HG03521 (cell line): ENCODE data around the gene IRGC.

Source experiments
- ATAC-seq: cut with Tn5 transposase; IDR thresholded peaks from one replicate; pipeline ENCODE4 v1.9.1; 2021; ENCODE audit warnings: mild to moderate bottlenecking, moderate library complexity; ENCODE audit not compliant: unreplicated experiment

IRGC gene

DNA sequence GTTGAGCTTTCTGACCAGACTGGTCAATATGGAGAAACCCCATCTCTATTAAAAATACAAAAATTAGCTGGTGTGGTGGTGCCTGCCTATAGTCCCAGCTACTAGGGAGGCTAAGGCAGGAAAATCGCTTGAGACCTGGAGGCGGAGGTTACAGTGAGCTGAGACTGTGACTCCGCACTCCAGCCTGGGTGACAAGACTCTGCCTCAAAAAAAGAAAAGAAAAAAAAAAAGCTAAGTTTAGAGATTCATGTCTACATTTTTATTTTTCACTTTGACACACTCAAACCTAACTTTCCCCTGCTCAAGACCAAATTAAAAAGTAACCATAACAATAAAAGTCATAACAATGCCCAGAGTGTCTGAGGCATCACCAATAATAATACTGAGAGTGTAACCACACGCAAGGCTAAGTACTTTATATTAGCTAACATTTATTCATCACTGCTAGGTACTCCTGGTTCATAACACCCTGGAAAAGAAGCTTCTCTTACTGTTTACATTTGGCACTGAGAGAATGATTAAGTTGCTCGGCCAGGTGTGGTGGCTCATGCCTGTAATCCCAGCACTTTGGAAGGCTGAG lies 5.7 kb downstream of the IRGC start:
- ATAC-seq: no peak

DNA sequence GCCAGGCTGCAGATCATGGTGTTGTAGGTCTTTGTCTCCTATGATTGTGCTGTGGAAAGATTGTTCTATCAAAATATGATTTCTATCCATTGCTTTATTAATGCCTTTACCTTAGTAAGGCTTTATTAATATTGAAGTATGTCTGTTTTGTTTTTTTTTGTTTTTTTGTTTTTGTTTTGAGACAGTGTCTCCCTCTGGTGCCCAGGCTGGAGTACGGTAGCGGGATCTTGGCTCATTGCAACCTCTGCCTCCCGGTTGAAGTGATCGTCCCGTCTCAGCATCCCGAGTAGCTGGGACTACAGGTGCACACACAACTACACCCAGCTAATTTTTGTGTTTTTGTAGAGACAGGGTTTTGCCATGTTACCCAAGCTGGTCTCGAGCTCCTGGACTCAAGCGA lies 7.7 kb downstream of the IRGC start:
- ATAC-seq: no peak

DNA sequence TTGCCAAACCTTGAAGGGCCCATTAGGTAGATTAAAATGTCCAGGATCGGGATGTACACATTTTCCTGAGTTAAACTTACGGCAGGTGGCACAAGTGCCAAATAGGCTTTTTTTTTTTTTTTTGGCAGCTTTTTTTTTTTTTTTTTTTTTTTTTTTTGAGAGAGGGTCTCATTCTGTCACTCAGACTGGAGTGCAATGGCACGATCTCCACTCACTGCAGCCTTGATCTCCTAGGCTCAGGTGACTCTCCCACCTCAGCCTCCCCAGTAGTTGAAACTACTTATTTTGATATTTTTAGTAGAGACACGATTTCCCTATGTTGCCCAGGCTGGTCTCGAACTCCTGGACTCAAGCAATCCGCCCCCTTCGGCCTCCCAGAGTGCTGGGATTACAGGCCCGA lies 9.0 kb downstream of the IRGC start:
- no peak for ATAC-seq

DNA sequence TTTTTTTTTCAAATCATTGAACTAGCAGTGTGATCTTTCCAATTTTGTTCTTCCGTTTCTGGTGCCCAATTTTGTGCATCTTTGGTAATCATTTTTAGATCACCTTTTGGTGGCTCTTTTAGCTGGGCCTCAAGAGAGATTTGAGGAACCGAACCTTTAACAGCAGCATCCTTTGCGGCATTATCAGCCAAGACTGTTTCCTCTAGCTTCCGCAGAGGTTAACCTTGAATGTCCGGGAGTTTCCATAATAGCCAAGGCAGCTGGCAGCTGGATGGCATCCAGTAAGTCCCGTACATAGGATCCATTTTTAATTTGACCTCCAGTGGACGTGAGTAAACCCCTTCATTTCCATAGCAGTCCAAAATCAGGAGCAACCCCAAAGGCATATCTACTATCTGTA lies 9.6 kb downstream of the IRGC start:
- ATAC-seq: no peak

DNA sequence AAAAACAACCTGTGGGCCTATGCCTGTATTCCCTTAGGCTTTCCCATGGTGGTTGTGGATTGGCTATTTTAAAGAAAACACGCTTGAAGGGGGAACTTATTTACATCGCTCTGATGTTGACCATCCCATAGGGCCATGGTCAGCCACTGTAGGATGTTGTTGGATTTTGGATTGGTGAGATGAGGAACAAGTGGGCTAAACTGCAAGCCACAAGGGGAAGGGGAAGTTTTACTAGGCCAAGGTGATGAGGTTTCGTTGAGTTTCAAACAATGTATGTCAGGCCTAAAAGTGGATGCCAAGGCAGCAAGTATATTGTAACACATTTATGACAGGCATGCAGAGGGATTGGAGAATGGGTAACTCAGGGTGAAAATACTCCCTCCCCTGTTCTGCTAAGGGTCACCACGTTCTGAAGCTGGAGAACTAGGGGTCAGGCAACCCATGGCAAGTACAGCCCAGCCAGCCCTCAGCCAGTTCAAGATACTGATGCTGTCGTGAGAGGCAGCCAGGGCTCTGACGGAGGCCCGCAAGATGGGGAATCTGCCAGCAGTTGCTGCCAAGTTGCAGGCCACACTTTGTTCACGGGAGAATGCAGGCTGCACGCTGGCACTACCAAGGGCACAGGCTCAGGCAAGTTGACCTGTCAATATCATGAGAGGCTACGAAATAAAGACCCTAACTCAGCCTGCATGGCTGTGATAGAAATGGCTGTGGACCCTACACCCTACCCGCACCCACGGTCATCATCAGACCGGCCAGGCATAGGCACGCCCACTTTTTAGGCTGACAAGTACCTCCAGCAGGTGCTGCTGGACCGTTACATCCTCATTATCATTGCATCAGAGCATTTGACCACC lies 11.1 kb downstream of the IRGC start:
- no peak for ATAC-seq

DNA sequence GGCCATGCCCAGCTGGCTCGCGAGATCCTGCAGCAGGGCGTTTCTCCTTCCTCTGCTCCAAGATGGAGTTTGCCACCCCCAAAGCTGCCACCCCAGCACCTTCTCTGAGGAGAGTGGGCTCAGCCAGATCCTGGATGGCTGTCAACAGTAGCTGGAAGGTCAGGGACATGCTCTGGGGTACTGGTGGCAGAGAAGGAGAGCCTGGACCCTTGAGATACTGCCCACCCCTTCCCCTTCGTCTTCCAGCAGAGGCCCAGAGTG lies 11.6 kb downstream of the IRGC start:
- ATAC-seq: no peak

DNA sequence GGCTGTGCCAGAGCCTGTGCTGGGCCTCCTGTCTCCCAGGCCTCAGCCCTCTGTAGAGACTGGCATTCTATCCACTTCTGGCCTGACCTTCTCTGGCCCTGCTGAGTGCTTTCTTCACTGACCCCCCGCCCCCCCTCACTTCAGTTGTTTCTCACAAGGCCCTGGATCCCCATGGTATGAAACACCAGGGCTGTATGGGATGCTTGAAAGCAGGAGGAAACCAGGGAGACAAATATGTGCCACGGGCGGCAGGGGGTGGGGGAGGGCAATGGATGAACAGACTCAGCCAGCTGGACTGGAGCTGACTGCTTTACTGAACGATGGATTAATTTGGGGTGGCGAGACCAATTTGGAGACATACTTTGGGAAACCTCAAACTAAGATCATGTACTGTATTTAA lies 14.0 kb downstream of the IRGC start:
- no peak for ATAC-seq

DNA sequence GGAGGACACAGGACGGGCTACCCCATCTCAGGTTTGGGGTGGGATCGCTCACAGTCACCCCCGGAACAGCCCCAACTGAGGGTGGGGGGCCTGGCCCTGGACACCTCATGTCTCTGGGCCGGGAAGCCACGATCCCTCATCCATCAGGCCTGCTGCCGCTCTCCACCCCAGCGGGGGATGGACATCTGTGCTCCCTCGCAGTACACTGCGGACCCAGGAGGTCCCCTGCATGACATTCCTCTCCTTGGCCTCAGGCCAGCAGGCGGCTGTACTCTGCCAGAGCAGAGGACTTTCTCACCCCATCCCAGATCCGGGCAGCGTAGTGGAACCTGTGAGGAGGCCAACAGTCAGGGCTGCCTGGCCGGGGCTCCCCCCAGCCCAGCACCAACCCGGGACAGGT lies 15.5 kb downstream of the IRGC start:
- no peak for ATAC-seq

DNA sequence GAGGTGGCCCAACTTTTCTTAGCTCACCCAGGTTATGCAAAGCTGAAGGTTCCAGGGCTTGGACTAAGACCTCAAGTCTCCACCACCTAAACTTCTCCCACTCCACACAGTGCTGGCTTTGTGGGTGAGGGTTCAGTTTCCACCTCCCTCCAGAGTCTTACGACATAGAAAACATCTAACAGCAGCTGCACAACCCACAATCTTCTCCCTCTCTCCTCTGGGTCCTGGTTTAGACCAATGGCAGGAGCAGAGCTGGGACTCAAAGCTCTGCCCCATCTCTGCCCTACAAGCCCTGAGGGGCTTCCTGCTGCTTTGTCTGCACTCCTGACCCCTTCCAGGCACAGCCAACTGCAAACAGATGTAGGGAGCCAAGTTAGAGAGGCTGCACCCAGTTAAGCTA lies 16.0 kb downstream of the IRGC start:
- ATAC-seq: no peak

DNA sequence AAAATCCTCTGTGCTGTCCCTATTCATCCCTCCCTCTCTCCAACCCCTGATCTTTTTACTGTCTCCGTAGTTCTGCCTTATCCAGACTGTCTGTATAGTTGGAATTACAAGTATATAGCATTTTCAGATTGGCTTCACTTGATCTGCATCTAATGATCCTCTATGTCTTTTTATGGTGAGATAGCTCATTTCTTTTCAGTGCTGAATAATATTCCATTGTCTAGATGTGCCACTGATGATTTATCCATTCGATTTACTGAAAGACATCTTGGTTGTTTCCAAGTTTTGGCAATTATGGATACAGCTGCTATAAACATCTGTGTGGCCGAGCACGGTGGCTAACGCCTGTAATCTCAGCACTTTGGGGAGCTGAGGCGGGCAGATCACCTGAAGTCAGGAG lies 19.1 kb downstream of the IRGC start:
- ATAC-seq: no peak

DNA sequence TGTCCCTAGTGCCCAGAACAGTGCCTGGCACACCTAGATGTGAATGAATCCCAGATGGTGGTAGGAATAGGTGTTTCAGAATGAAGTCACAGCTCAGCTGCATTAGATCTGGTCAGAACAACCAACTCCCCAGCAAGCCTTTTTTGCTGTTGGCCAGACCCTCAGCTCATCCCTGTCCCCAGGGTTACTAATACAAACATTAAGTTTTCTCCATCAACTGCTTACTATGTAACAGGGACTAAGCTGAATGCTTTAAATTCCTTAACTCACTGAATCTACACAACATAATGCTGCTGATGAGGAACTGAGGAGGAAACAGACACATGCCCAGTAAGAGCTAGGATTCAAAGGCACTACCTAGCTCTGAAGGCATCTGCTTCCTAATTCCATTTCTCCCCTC lies 20.1 kb downstream of the IRGC start:
- no peak for ATAC-seq

DNA sequence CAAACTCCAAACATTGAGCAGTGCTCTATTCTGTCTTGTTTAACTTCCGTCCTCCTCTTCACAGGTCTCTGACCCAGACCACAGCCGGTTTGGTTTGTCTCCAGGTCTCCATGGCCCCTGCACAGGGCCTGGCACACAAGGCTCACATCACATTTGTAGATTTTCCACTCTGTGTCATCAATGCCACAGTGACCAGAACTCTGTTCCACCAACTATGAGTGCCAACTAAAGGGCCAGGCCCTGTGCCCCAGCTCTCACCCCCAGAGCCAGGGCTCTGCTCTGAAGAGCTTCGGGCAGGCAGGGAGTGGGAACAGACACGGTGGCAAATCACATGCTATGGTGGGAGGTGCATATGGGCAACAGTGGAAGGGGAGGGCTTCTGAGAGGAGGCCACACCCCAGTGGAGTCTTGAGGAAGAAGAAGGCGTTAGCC lies 22.9 kb downstream of the IRGC start:
- ATAC-seq: no peak

DNA sequence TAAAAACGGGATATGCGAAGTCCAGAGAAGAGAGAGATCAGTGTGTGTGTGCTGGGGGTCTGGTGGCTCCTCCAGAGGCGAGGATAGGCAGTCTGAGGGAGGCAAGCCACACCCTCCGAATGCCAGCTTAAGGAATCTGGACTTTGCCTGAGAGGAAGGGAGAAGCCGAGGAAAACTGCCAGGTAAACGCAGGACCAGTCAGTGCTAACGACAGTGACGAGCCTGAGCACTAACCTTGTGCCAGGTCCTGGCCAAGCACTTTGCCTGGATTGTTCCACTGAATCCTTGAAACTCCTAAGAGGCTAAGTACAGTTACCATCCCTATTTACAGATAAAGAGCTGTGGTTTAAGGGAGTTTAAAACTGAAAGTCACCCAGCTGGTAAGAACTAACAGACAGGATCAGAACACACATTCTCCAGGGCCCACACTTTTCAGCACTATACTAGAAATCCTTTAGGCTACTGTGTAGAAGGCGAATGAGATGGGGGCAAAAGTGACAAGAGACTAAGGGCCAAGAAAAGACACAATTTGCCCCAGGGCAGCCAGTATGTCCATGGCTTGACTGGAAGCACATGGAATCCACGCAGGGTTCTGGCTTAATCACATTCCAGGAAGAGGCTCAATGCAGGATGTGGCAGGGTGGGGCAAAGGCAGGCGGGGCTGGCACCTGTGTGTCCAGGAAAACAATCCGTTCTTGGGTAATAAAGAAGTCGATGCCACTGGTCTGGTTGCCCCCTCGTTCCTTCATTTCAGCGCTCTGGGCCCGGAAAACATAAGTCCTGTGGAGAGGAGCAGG lies 23.8 kb downstream of the IRGC start:
- no peak for ATAC-seq

DNA sequence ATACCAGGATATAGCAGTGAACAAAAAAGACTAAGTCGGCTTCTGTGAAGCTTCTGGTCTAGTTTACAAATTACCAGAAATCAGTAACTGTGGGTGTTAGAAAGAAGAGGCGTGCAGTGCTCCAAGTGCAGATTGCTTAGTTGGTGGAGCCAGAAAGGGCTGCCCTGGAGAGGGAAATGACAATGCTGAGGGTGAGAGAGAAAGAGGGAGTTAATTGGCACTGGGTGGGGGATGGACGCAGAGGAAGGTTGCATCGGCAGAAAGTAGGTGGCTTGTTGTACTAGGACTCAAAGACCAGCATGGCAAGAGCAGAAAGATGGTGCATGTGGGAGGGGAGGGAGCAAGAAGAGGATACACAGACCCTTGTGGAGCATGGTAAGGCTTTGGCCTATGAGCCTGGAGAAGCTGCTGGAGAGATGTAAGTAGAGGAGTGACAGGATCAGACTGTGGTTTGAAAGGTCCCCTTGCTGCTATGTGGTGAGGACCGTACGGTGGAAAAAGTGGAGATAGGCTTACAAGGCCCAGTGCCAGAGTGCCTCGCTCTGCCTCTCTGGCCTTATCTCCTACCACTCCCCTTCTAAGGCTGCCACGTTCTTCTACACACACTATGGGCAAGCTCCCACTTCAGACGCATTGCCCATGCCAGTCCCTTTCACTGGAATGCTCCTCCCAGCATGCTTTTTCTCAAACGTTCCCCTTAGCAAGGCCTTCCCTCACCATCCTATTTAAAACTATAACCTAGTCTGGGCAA lies 25.4 kb downstream of the IRGC start:
- ATAC-seq: no peak

DNA sequence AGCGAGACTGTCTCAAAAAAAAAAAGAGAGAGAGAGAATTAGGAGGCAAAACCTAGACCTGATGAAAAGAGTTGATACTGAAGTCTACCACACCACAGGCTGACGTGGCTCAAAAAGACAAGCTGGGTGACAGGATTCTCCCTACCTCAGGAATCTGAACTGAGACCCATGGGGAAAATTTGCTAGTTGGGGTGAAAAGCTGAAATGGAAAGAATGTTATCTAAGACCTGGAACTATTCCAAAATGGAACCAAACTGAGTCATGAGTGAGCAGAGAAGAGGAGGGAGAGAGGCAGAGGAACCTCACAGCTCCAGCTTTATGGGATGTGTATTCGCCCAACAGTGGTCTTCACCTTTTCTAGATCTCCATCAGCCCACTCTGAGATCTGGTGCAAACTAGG lies 27.2 kb downstream of the IRGC start:
- no peak for ATAC-seq

DNA sequence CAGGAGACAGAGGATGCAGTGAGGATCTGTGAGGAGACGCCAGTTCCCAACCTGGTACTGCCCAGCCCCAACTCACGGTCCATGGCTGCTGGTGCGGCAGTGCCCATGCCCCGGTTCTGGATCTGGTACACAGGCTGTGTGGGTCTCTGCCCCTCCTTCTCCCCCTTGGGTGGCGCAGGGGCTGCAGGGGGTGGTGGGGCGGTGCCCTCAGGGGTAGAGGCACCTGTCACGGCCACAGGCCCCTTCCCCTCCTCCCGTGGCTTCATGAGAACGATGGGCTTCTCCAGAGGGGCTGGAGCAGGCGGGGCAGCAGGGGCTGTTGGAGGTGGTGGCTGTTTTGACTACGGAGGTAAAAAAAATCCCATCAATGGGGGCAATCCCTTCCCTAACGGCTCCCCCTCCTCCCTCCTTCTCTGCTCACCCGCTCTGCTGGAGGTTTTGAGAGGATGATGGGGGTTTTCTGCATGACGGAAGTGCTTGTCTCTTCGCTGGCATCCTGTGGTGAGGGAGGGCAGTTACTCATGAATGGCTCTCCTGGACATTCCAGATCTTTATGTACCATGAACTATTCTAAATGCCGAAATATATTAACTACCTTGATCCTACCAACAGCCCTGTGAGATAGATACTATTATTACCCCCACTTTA lies 31.8 kb downstream of the IRGC start:
- no peak for ATAC-seq

DNA sequence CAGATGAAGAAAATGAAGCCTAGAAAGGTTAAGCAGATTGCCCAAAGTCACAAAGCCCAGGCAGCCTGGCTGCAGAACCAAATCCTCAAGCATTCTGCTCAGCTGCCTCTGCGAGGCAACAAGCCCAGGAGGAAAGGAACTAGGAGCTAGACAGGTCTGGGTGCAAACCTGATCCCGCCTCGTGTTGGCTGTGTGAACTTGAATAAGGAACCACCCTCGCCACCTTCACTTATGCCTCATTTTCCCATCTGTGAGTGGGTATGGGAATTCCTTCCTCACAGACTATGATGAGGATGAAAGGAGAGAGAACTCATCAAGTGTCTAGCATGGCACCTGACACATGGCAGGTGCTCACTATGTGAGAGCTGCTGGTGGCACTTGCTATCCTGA lies 32.3 kb downstream of the IRGC start:
- ATAC-seq: no peak

DNA sequence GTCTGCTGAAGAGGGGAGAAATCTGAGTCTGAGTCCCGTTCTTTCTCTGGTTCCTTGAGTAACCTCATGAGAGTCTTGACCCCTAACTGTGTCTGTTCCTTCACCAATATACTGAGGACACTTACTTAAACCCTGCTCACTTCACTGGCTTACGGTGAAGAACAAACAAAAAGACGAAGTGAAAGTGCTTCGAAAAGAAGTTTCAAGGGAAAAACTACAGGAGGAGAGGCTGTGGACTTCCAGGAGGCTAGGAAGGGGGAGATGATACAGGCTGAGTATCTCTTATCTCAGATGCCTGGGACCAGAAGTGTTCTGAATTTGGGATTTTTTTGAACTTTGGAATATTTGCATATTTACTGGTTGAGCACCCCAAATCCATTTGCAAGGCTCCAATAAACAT lies 32.8 kb downstream of the IRGC start:
- ATAC-seq: no peak

DNA sequence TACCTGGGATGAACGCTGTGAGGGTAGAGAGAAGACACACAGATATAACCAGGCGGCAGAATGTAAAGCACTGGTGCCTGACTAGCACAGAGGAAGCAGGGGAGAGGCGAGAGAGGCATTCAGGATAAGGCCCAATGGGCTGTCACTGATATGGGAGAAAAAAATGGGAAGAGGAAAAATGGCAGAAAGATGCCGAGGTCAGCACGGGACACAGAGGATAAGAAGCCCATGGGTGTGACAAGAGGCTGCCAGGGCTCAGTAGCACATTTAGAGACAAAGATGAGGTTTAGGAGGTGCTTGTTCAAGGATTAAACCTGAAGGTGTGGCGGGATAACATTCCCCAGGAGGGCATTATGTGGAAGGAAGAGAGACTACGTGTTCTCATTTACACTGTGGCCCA lies 33.3 kb downstream of the IRGC start:
- ATAC-seq: no peak

DNA sequence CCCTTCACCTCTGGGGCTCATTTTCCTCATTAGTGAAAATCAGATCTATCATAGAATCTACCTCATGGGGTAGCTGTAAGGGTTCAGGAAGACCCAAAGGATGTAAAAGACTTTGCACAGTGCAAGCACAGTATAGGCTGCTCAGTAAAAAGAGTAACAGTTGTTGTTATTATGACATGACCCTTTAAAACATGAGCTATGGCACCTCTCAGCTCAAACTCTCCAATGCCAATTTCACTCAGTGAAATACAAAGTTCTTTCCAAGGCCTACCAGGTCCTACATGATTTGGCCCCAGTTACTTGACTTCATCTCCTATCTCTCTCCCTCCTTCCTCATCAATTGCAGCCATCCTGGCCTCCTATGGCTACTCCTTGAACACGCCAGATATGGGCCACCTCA lies 34.0 kb downstream of the IRGC start:
- ATAC-seq: no peak
